SKM-1 (cell line): ENCODE results near the gene ANKRD53.
"Not testable (repeated sequence)": the region's sequence is repeated elsewhere in the genome, so short reads cannot be mapped to it uniquely, and the experiment has no call there.

ENCODE experiments used
- DNase-seq: peaks from one replicate; lab custom pipeline; 2025; ENCODE audit not compliant: unreplicated experiment; lab: John Stamatoyannopoulos, UW

ANKRD53 gene

GRCh38 chr2:70988151-70988550 lies 9.7 kb downstream of the ANKRD53 start:
- DNase-seq = no peak

GRCh38 chr2:70988726-70989648 lies 10.6 kb downstream of the ANKRD53 start:
- no peak for DNase-seq

DNA sequence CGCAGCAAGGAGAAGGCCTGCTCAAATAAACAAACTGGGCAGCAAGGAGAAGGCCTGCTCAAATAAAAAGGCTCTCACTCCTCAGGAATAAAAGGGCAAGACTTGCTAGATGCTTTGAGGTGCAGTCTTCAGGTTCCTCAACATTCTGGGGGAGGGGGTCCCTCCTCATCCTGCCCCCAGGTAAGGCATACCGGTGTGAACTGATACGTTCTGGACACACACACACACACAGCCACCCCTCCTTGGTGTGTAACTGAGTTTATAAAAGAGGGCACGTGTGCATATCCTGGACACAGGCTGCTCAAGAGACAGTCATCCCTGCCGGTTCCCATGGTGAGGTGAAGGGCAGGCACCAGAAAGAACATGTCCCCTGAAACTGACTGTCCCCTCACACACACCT lies 11.8 kb downstream of the ANKRD53 start:
- DNase-seq = no peak

- DNase-seq = no peak
These were observed 12.7 kb downstream of the ANKRD53 start for GRCh38 chr2:70991142-70991541.

GRCh38 chr2:70991742-70992141 lies 13.3 kb downstream of the ANKRD53 start:
- DNase-seq = no peak

GRCh38 chr2:70992945-70993853 lies 14.8 kb downstream of the ANKRD53 start:
- DNase-seq = no peak

- no peak for DNase-seq
These were observed 15.7 kb downstream of the ANKRD53 start for GRCh38 chr2:70994009-70994698.

DNA sequence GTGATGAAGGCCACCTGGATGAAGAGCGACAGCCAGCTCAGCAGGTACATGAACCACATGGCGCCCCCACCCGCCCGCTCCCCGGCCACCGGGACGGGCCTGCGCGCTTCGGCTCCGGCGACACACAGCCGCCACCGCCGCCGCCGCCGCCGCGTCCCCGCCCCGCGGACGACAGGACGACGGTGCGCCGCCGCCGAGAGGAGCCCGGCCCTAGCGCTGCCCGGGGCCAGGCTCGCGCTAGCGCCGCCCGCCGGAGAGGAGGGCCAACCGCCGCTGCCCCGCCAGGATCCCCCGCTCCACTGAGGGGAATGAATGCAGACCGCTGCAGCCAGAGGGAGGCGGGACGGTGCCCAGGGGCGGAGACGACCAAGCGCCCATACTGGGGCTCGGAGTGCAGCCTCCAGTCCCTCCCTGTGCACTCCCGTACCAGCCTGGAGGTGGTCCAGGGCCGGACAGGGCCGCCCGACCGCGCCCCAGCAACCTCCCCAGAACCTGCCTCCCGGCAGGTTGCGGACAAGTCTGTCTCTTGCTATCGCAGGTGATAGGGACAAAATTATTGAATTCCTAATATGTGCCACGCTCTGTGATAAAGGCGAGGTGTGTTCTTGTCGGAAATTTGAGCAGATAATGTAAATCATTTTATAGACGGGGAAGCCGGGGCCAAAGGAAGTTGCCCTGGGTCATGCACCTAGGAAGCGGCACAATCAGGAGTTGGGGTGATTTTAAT lies 16.4 kb downstream of the ANKRD53 start, which contains the start of gene TEX261:
Gene TEX261, minus strand, starts transcription at position 175 of the 727 bp plus-strand sequence. Its CDS starts 116 bp downstream, at position 59.
- peak; percentile 65 for DNase-seq

- peak; percentile 35 for DNase-seq
These were observed 16.9 kb downstream of the ANKRD53 start for GRCh38 chr2:70995426-70995729.

- DNase-seq = not testable (repeated sequence)
These were observed 20.5 kb downstream of the ANKRD53 start for GRCh38 chr2:70998885-70999284.

- peak; percentile 18 for DNase-seq
These were observed 20.9 kb downstream of the ANKRD53 start for GRCh38 chr2:70999362-70999761.

DNA sequence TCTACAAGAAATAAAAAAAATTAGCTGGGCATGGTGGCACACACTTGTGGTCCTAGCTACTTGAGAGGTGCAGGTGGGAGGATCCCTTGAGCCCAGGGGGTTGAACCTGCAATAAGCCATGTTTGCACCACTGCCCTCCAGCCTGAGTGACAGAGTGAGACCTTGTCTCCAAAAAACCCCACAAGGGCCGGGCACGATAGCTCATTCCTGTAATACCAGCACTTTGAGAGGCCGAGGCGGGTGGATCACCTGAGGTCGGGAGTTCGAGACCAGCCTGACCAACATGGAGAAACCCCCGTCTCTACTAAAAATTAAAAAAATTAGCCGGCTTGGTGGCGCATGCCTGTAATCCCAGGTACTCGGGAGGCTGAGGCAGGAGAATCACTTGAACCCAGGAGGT lies 21.5 kb downstream of the ANKRD53 start:
- DNase-seq = not testable (repeated sequence)

GRCh38 chr2:71000780-71001591 lies 22.6 kb downstream of the ANKRD53 start:
- peak; percentile 31 for DNase-seq

GRCh38 chr2:71001592-71001927 lies 23.1 kb downstream of the ANKRD53 start:
- no peak for DNase-seq

- DNase-seq = no peak
These were observed 23.6 kb downstream of the ANKRD53 start for GRCh38 chr2:71001981-71002570.

DNA sequence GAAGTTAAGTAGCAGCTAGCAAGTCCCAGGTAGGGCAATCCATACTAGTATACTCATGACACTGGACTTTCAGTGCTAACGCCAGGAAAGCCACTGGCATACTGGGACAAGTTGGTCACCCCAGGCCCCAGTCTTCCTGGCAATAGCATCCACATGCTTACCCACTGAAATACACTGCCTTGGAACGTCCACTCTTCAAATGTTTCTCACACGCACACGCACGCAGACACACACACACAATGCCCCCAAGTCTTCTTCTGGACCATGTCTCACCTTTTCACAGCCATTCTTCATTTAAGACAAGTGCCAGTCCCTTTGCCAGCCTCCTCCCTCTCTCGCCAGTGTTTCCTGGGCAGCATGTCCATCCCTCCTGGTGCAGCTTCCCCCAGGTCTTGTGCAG lies 25.0 kb downstream of the ANKRD53 start:
- no peak for DNase-seq

- no peak for DNase-seq
These were observed 25.7 kb downstream of the ANKRD53 start for GRCh38 chr2:71003966-71004755.

GRCh38 chr2:71004857-71005256 lies 26.4 kb downstream of the ANKRD53 start:
- DNase-seq = no peak
